Esophagus muscularis mucosa (tissue), 4 donors: Measurements from ENCODE around the gene SKA2.

Experiments used
- EP300 ChIP-seq: sonication (generic); formaldehyde crosslinking; IDR thresholded peaks from one replicate; pipeline ENCODE4 v1.6.1; 2017; ENCODE audit warnings: antibody characterized with exemption
- POLR2A ChIP-seq: fragments of 450-650 bp; IDR thresholded peaks from one replicate; pipeline ENCODE4 v1.6.1; 2017; ENCODE audit warnings: antibody characterized with exemption, moderate library complexity, mild to moderate bottlenecking, low read depth
- POLR2AphosphoS5 ChIP-seq, 2 donors: sonication (generic); formaldehyde crosslinking; IDR thresholded peaks; one replicate each; pipeline ENCODE4 v1.6.1; 2017; ENCODE audit warnings: antibody characterized with exemption in 2 of 2
- TF ChIP-seq, protein P1 (sequence below), 3 experiments: fragments of 200-600 bp in 2 of 3; fragments of 450-650 bp in 1 of 3; sonication (generic) in 2 of 3; IDR thresholded peaks; one replicate each; pipeline ENCODE4 v1.5.1; 2017 to 2019; ENCODE audit warnings: antibody characterized with exemption in 3 of 3, mild to moderate bottlenecking in 2 of 3, moderate library complexity in 1 of 3

DNA sequence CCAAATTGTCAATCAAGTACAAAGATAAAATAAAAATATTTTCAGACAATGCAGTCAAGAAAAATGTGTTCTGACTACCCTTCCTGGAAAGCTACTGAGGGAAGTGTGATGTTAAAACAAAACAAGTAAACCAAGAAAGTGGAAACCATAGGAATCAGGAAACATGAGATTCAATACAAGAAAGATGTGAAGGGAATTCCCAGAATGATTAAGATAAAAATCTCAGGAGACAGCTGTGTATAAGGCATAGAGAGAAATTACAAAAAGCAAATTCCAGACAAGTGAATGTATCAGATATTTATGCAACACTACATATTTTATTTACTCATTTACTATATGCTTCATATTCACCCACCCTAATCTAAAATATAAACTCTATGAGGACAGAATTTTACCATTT, 80.5 kb downstream of the SKA2 start:
- TF ChIP-seq, protein P1, sequence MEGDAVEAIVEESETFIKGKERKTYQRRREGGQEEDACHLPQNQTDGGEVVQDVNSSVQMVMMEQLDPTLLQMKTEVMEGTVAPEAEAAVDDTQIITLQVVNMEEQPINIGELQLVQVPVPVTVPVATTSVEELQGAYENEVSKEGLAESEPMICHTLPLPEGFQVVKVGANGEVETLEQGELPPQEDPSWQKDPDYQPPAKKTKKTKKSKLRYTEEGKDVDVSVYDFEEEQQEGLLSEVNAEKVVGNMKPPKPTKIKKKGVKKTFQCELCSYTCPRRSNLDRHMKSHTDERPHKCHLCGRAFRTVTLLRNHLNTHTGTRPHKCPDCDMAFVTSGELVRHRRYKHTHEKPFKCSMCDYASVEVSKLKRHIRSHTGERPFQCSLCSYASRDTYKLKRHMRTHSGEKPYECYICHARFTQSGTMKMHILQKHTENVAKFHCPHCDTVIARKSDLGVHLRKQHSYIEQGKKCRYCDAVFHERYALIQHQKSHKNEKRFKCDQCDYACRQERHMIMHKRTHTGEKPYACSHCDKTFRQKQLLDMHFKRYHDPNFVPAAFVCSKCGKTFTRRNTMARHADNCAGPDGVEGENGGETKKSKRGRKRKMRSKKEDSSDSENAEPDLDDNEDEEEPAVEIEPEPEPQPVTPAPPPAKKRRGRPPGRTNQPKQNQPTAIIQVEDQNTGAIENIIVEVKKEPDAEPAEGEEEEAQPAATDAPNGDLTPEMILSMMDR (IDR thresholded peaks at IDR 0.05), result no peak
- TF ChIP-seq EP300, result no peak
- no peak for TF ChIP-seq POLR2A
- TF ChIP-seq POLR2AphosphoS5 (IDR thresholded peaks at IDR 0.05), result no peak
